ENCODE data around the gene TGM2. TPM values are rescaled to one million over a fixed set of nuclear protein-coding genes. Genes with fewer than 3 reads are reported as not detected.
A peak's percentile ranks its signal among the peaks of the same experiment; 100 is the strongest.

TGM2 gene
- total RNA-seq, 1 donor from 2014 or later: 92.8 TPM

DNA sequence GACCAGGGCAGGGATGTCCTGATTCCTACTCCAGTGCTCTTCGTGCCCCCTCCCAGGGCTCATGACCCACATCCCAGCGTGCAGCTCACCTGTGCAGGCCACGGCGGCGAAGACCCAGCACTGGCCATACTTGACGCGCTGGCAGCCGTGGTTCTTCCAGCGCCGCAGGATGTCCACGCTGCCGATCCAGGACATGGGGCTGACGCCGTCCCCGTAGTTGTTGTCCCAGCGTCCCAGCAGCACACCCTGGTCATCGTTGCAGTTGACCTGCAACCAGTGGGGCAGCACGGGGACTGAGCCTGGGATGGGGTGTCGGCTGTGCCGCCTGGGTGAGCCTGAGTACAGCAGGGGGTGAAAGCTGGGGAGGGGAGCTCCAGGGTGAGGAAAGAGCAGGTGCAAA is 18.4 kb downstream of the TGM2 start:
- Histone ChIP-seq H3K4me1 (peaks cover 42% of the 10 kb centered on the region), H3K36me3 (peaks cover 0 to 11% of the 10 kb centered on the region in 2 donors), H3K9me3 (no peaks in the 10 kb centered on the region), H3K4me3 (no peak overlapping the region), H3K27ac (no peak overlapping the region), H3K27me3 (no peaks in the 10 kb centered on the region)
- DNase-seq (ENCODE audit: extremely low spot score in 2 of 2): no peak
- TF ChIP-seq, protein P1, sequence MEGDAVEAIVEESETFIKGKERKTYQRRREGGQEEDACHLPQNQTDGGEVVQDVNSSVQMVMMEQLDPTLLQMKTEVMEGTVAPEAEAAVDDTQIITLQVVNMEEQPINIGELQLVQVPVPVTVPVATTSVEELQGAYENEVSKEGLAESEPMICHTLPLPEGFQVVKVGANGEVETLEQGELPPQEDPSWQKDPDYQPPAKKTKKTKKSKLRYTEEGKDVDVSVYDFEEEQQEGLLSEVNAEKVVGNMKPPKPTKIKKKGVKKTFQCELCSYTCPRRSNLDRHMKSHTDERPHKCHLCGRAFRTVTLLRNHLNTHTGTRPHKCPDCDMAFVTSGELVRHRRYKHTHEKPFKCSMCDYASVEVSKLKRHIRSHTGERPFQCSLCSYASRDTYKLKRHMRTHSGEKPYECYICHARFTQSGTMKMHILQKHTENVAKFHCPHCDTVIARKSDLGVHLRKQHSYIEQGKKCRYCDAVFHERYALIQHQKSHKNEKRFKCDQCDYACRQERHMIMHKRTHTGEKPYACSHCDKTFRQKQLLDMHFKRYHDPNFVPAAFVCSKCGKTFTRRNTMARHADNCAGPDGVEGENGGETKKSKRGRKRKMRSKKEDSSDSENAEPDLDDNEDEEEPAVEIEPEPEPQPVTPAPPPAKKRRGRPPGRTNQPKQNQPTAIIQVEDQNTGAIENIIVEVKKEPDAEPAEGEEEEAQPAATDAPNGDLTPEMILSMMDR (IDR thresholded peaks at IDR 0.05): no peak
- TF ChIP-seq POLR2AphosphoS5 (IDR thresholded peaks at IDR 0.05; ENCODE audit: insufficient read depth in 1 of 2, low read depth in 1 of 2) (no peak), POLR2A (IDR thresholded peaks at IDR 0.05) (no peak)
- intact Hi-C loops (cut with DNase I): no loop called here

DNA sequence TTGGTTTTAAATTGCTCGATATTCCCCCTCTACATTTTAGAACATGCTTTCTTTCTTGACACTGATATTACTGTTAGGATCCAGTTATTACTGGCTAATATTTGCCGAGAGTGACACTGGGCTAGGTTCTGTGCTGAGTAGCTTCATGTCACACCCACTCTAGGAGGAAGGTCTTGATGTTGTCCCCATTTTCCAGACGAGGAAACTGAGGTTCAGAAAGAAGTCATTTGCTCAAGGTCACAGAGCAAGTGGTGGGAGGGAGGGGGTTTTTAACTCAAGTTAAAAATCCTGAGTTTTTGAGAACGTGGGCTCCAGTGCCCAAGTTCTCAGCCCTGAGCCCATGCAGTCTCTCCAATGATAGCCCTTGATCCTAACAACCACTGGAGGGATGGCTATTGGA is 18.9 kb downstream of the TGM2 start:
- Histone ChIP-seq H3K4me3 (no peak overlapping the region), H3K27me3 (no peaks in the 10 kb centered on the region), H3K27ac (no peak overlapping the region), H3K36me3 (peaks cover 0 to 11% of the 10 kb centered on the region in 2 donors), H3K4me1 (peaks cover 38% of the 10 kb centered on the region), H3K9me3 (no peaks in the 10 kb centered on the region)
- intact Hi-C loops (cut with DNase I): no loop called here
- no peak for DNase-seq (ENCODE audit: extremely low spot score in 2 of 2)
- TF ChIP-seq, protein P1 (IDR thresholded peaks at IDR 0.05): no peak
- no peak for TF ChIP-seq POLR2A (IDR thresholded peaks at IDR 0.05)
- no peak for TF ChIP-seq POLR2AphosphoS5 (IDR thresholded peaks at IDR 0.05; ENCODE audit: insufficient read depth in 1 of 2, low read depth in 1 of 2)

DNA sequence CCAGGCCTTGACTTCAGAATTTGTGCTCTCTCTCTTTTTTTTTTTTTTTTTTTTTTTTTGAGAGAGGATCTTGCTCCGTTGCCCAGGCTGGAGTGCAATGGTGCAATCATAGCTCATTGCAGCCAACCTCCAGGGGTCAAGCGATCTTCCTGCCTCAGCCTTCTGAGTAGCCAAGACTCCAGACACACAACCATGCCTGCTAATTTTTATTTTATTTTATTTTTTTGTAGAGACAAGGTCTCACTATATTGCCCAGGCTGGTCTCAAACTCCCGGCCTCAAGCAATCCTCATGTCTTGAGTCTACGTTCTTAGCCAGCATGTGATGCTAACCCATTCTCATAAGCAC is 19.4 kb downstream of the TGM2 start:
- no peak for DNase-seq (ENCODE audit: extremely low spot score in 2 of 2)
- H3K27me3 ChIP-seq: no peaks in the 10 kb centered on the region
- peaks cover 0 to 9% of the 10 kb centered on the region in 2 donors for H3K36me3 ChIP-seq
- H3K4me1 ChIP-seq: peaks cover 35% of the 10 kb centered on the region
- no peaks in the 10 kb centered on the region for H3K9me3 ChIP-seq
- no peak overlapping the region for H3K27ac ChIP-seq
- intact Hi-C loops (cut with DNase I): no loop called here
- TF ChIP-seq, protein P1 (IDR thresholded peaks at IDR 0.05): no peak
- TF ChIP-seq POLR2AphosphoS5 (IDR thresholded peaks at IDR 0.05; ENCODE audit: insufficient read depth in 1 of 2, low read depth in 1 of 2): no peak
- H3K4me3 ChIP-seq: no peak overlapping the region

DNA sequence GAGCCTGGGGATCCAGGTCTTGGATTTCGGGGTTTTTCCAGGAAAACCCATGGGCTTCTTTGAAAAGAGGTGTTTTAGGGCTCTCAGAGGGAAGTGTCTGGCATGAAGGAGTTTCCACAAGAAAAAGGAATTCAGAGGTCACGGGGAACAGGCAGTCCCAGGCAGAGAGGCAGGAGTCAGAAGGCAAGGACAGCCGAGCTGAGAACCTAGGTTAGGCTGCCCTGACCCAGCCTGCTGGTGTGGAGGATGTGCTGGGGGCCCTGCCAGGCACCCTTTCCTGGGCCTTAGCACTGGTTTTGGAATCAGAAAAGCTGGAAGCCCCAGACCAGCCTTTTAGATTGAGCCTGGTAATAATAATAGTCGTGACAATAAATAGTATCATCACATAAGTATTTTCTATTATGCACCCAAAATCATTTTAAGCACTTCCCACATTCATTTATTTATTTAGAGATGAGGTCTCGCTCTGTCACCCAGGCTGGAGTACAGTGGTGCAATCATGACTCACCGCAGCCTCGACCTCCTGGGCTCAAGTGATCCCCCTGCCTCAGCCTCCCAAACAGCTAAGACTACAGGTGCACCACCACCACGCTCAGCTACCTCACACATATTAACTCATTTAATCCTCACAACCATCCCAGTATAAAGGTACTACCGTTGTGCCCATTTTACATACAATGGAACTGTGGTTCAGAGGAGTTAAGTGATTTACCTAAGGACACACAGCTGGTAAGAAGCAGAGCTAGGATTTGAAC is 19.9 kb downstream of the TGM2 start:
- TF ChIP-seq, protein P1 (IDR thresholded peaks at IDR 0.05): no peak
- TF ChIP-seq POLR2AphosphoS5 (IDR thresholded peaks at IDR 0.05; ENCODE audit: insufficient read depth in 1 of 2, low read depth in 1 of 2): peak in 1 of 2 donors; percentile 89
- TF ChIP-seq POLR2A (IDR thresholded peaks at IDR 0.05): no peak
- Histone ChIP-seq H3K9me3 (no peaks in the 10 kb centered on the region), H3K36me3 (peaks cover 0 to 3% of the 10 kb centered on the region in 2 donors), H3K27ac (peak overlapping the region; percentile 73), H3K27me3 (no peaks in the 10 kb centered on the region), H3K4me3 (no peak overlapping the region), H3K4me1 (peaks cover 33% of the 10 kb centered on the region)
- intact Hi-C loops (cut with DNase I): no loop called here
- DNase-seq (ENCODE audit: extremely low spot score in 2 of 2): no peak

DNA sequence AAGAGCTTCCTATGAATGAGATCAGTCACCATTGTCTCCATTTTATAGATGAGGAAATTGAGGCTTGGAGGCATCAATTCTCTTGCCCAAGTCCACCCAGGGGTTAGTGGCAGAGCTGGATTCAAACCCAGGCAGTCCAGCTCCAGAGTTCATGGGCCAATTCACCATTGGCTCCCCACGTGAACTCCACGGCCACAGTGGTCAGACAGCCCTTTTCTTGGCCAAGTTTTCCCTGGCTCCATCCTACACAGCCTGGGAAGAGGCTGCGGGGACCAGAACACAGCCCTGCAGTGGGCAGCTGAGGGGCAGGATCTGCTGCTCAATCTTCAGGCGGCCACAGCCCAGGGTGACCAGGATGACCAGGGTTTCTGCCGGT is 20.5 kb downstream of the TGM2 start:
- H3K4me3 ChIP-seq: no peak overlapping the region
- H3K27me3 ChIP-seq: no peaks in the 10 kb centered on the region
- intact Hi-C loops (cut with DNase I): no loop called here
- TF ChIP-seq POLR2AphosphoS5 (IDR thresholded peaks at IDR 0.05; ENCODE audit: insufficient read depth in 1 of 2, low read depth in 1 of 2) (no peak), POLR2A (IDR thresholded peaks at IDR 0.05) (no peak)
- TF ChIP-seq, protein P1 (IDR thresholded peaks at IDR 0.05): no peak
- peak overlapping the region; percentile 73 for H3K27ac ChIP-seq
- peaks cover 33% of the 10 kb centered on the region for H3K4me1 ChIP-seq
- no peaks in the 10 kb centered on the region for H3K36me3 ChIP-seq
- DNase-seq (ENCODE audit: extremely low spot score in 2 of 2): no peak
- no peaks in the 10 kb centered on the region for H3K9me3 ChIP-seq
